CD14-positive monocyte (primary cell): ENCODE results near the gene ARL15. TPM values are rescaled to one million over a fixed set of nuclear protein-coding genes. Genes with fewer than 3 reads are reported as not detected.

Experiments used
- DNase-seq, 3 donors: peaks; one replicate each; pipeline ENCODE4 v3.0.0-alpha.2; 2011 to 2022
- H2AFZ ChIP-seq: 2 replicates; pipeline ENCODE4 v1.6.0; 2012; ENCODE audit warnings: mild to moderate bottlenecking, low read depth, low read length, inconsistent platforms; ENCODE audit not compliant: insufficient read depth, poor library complexity, severe bottlenecking
- H3K27ac ChIP-seq, 2 donors: 1 replicate in 1 of 2; 2 replicates in 1 of 2; pipeline ENCODE4 v1.5.1; 2012 to 2013; ENCODE audit warnings: low read length in 2 of 2, control low read depth in 1 of 2, inconsistent platforms in 1 of 2, low read depth in 1 of 2, mild to moderate bottlenecking in 1 of 2
- H3K27me3 ChIP-seq, 2 donors: one replicate each; pipeline versions ENCODE4 v1.6.0 to v1.6.1; 2011 to 2013; ENCODE audit warnings: low read length in 2 of 2; ENCODE audit not compliant: control insufficient read depth in 2 of 2, insufficient read depth in 2 of 2
- H3K36me3 ChIP-seq, 2 donors: replicated peaks in 1 of 2; 1 replicate in 1 of 2; 2 replicates in 1 of 2; pipeline versions ENCODE4 v1.5.1 to v1.6.1; 2012 to 2013; ENCODE audit warnings: low read length in 2 of 2, control low read depth in 1 of 2, inconsistent platforms in 1 of 2, mild to moderate bottlenecking in 1 of 2; ENCODE audit not compliant: insufficient read depth in 2 of 2, control insufficient read depth in 1 of 2
- H3K4me1 ChIP-seq, 2 donors: 1 replicate in 1 of 2; 2 replicates in 1 of 2; pipeline versions ENCODE4 v1.5.1 to v1.6.1; 2012 to 2013; ENCODE audit warnings: low read length in 2 of 2, control low read depth in 1 of 2, inconsistent platforms in 1 of 2, mild to moderate bottlenecking in 1 of 2, moderate library complexity in 1 of 2; ENCODE audit not compliant: insufficient read depth in 2 of 2, control insufficient read depth in 1 of 2
- H3K4me2 ChIP-seq: replicated peaks from 2 replicates; pipeline ENCODE3; 2012; ENCODE audit warnings: low read length, moderate library complexity, mild to moderate bottlenecking; ENCODE audit not compliant: poor library complexity, severe bottlenecking; ENCODE audit errors: extremely low read depth
- H3K4me3 ChIP-seq, 3 experiments: fragments of 200-600 bp in 1 of 3; sonication (generic) in 1 of 3; replicated peaks in 1 of 3; 1 replicate in 2 of 3; 2 replicates in 1 of 3; pipeline ENCODE4 v1.5.1; 2011 to 2013; ENCODE audit warnings: low read length in 3 of 3, mild to moderate bottlenecking in 3 of 3, control low read depth in 2 of 3, low read depth in 2 of 3, inconsistent platforms in 1 of 3, moderate library complexity in 1 of 3
- H3K79me2 ChIP-seq: 2 replicates; pipeline ENCODE4 v1.6.0; 2012; ENCODE audit warnings: mild to moderate bottlenecking, control low read depth, inconsistent platforms, low read length, moderate library complexity; ENCODE audit not compliant: insufficient read depth
- H3K9ac ChIP-seq: 2 replicates; pipeline ENCODE4 v1.6.0; 2017; ENCODE audit warnings: low read length, mild to moderate bottlenecking; ENCODE audit not compliant: insufficient read depth, poor library complexity, severe bottlenecking
- H3K9me3 ChIP-seq, 2 donors: replicated peaks in 1 of 2; 1 replicate in 1 of 2; 2 replicates in 1 of 2; pipeline versions ENCODE4 v1.5.1 to v1.6.1; 2012 to 2013; ENCODE audit warnings: low read length in 2 of 2, control low read depth in 1 of 2; ENCODE audit not compliant: control insufficient read depth in 1 of 2, insufficient read depth in 1 of 2
- H4K20me1 ChIP-seq: 2 replicates; pipeline ENCODE4 v1.6.0; 2012; ENCODE audit warnings: mild to moderate bottlenecking, low read length, control low read depth, moderate library complexity; ENCODE audit not compliant: insufficient read depth
- H3K27ac Mint-ChIP-seq, 7 donors: one replicate each; pipeline ENCODE4 v1.8.0; 2020; ENCODE audit warnings: mild to moderate bottlenecking in 7 of 7, mixed read lengths in 7 of 7, moderate library complexity in 6 of 7, inconsistent platforms in 2 of 7
- H3K27me3 Mint-ChIP-seq, 3 donors: one replicate each; pipeline ENCODE4 v1.8.0; 2021 to 2022; ENCODE audit warnings: low read depth in 3 of 3, mild to moderate bottlenecking in 3 of 3, mixed read lengths in 3 of 3, moderate library complexity in 3 of 3, inconsistent platforms in 1 of 3
- H3K36me3 Mint-ChIP-seq, 2 donors: one replicate each; pipeline ENCODE4 v1.8.0; 2020; ENCODE audit warnings: mixed read lengths in 2 of 2, inconsistent platforms in 1 of 2, mild to moderate bottlenecking in 1 of 2
- H3K4me1 Mint-ChIP-seq: one replicate; pipeline ENCODE4 v1.8.0; 2020; ENCODE audit warnings: mild to moderate bottlenecking, mixed read lengths
- H3K4me3 Mint-ChIP-seq, 2 donors: one replicate each; pipeline ENCODE4 v1.8.0; 2020; ENCODE audit warnings: mild to moderate bottlenecking in 2 of 2, mixed read lengths in 2 of 2, moderate library complexity in 1 of 2
- H3K9me3 Mint-ChIP-seq, 7 donors: one replicate each; pipeline ENCODE4 v1.8.0; 2020 to 2022; ENCODE audit warnings: mixed read lengths in 7 of 7, mild to moderate bottlenecking in 6 of 7, moderate library complexity in 6 of 7, inconsistent platforms in 2 of 7
- WGBS: methylation state at CpG from one replicate; pipeline ENCODE4 v1.1.5; 2013; ENCODE audit warnings: missing lambda C conversion rate; ENCODE audit not compliant: insufficient coverage; 5-methylcytosine and 5-hydroxymethylcytosine counted together
- intact Hi-C, 2 donors: fragments of 100-400 bp; cut with micrococcal nuclease; formaldehyde crosslinking; loops; one replicate each; pipeline versions ENCODE4 v1.15.0 to v1.15.1; 2023
- polyA plus RNA-seq, 3 donors: library from polyadenylated mRNA; depleted of rRNA in 1 of 3; unstranded in 2 of 3; stranded (reverse) in 1 of 3; fragments of 300-500 nt in 2 of 3; fragments of >200 nt in 1 of 3; fragmentation: Illumina TruSeq in 2 of 3; gene quantifications; 1 replicate in 2 of 3; 2 replicates in 1 of 3; pipeline ENCODE4 v1.2.3, GENCODE V29; 2012 to 2021
- TF ChIP-seq, protein P1 (sequence below): fragments of 200-600 bp; IDR thresholded peaks from one replicate; pipeline ENCODE4 v1.8.0; 2022; ENCODE audit warnings: antibody characterized with exemption, mild to moderate bottlenecking

ARL15 gene
- polyA plus RNA-seq, 3 donors = 10.5 to 27.6 (median 18.0) TPM

DNA sequence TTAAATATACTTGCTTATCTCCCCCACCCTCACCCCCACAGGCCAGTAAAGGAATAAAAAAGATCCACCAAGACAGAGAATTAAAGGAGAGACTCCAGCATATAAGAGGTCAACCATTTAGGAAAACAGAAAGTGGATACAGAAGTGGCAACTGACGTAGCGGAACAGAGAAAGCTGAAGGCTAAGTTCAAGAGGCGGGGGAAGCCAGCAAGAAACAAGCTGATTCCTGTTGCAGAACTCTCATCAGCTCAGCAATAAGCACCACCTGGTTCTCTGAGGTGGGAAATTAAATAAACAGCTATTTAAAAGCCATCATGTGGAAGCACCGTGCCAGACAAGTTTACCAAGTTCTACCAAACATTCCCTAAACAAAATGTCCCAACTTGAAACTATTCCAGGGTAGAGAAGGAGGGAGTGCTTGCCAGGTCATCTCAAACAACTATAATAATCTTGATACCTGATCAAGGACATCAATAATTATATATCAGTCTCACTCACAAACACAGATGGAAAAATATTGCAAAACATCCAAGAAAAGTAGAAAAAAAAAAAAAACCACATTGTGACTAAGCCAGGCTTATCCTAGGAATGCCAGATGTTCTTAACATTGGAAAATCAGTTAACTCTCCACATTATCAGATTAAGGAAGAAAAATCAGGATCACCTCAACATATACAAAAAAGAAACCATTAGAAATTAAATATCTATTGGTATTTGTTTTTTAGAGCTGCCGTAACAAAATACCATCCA lies 7.3 kb upstream of the ARL15 start:
- H3K4me3 Mint-ChIP-seq = no peak overlapping the region
- Histone ChIP-seq H3K9me3 (no peaks in the 10 kb centered on the region), H3K4me3 (no peak overlapping the region), H3K27ac (no peak overlapping the region), H3K27me3 (peaks cover 0 to 5% of the 10 kb centered on the region in 2 donors), H3K4me2 (no peak overlapping the region), H3K36me3 (no peaks in the 10 kb centered on the region), H3K79me2 (no peaks in the 10 kb centered on the region), H4K20me1 (no peaks in the 10 kb centered on the region), H3K4me1 (no peaks in the 10 kb centered on the region), H2AFZ (no peak overlapping the region), H3K9ac (no peak overlapping the region)
- peaks cover 4 to 11% (median 11%) of the 10 kb centered on the region in 3 donors for H3K27me3 Mint-ChIP-seq
- DNase-seq = no peak
- intact Hi-C loops = no loop called here
- H3K4me1 Mint-ChIP-seq = peaks cover 6% of the 10 kb centered on the region
- TF ChIP-seq, protein P1, sequence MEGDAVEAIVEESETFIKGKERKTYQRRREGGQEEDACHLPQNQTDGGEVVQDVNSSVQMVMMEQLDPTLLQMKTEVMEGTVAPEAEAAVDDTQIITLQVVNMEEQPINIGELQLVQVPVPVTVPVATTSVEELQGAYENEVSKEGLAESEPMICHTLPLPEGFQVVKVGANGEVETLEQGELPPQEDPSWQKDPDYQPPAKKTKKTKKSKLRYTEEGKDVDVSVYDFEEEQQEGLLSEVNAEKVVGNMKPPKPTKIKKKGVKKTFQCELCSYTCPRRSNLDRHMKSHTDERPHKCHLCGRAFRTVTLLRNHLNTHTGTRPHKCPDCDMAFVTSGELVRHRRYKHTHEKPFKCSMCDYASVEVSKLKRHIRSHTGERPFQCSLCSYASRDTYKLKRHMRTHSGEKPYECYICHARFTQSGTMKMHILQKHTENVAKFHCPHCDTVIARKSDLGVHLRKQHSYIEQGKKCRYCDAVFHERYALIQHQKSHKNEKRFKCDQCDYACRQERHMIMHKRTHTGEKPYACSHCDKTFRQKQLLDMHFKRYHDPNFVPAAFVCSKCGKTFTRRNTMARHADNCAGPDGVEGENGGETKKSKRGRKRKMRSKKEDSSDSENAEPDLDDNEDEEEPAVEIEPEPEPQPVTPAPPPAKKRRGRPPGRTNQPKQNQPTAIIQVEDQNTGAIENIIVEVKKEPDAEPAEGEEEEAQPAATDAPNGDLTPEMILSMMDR = no peak
- WGBS = 100% methylated on average over 2 of the region's 5 CpGs
- H3K27ac Mint-ChIP-seq = no peak overlapping the region
- peaks cover 0 to 4% (median 0%) of the 10 kb centered on the region in 7 donors for H3K9me3 Mint-ChIP-seq
- no peaks in the 10 kb centered on the region for H3K36me3 Mint-ChIP-seq

DNA sequence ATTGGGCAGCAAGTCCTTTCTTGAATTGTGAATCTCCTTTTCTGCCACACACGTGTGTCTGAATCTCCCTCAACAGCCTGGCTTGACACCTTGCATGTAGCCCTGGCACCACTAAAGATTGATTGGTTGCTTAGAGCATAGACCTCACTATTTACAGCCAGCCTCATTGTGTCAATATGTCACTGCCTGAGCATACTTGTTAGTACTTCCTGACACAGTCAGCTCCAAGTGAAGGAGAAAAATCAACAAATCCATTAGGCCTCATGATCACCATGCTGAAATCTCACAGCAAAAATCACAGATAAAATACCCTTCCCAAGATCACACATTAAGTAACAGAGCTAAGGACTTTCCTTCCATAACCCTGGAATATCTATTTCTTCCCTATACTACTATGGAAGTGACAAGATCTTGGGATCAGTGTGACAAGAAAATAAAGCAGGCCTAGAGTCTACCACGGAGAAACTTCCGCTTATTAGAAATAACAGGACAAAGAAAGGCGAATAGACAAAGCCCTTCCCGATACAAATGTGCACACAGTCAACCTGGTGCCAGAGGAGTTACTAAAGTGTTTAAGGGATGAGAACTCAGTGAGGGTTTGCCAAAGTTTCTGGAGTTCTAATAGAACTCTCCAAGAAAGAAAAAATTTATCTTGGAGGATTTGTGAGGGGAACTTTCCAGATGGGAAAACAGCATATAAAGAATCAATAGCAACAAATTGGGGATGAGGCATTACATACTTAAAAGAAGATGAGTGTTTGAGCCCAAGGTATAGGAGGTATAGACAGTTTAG lies 5.6 kb upstream of the ARL15 start:
- Histone ChIP-seq H3K27me3 (peaks cover 0 to 5% of the 10 kb centered on the region in 2 donors), H3K27ac (no peak overlapping the region), H3K4me1 (peaks cover 11 to 12% of the 10 kb centered on the region in 2 donors), H3K4me2 (no peak overlapping the region), H3K9me3 (no peaks in the 10 kb centered on the region), H2AFZ (no peak overlapping the region), H4K20me1 (no peaks in the 10 kb centered on the region), H3K4me3 (no peak overlapping the region), H3K9ac (no peak overlapping the region), H3K36me3 (no peaks in the 10 kb centered on the region), H3K79me2 (no peaks in the 10 kb centered on the region)
- Mint-ChIP-seq H3K4me3 (no peak overlapping the region), H3K27ac (no peak overlapping the region), H3K27me3 (peaks cover 5 to 15% (median 11%) of the 10 kb centered on the region in 3 donors), H3K4me1 (peaks cover 18% of the 10 kb centered on the region), H3K36me3 (no peaks in the 10 kb centered on the region), H3K9me3 (peaks cover 0 to 4% (median 0%) of the 10 kb centered on the region in 7 donors)
- WGBS = 94% methylated on average over 5 of the region's 5 CpGs
- TF ChIP-seq, protein P1 = no peak
- intact Hi-C loops = no loop called here
- no peak for DNase-seq
